Measurements from ENCODE around the gene STAT3. TPM values are rescaled to one million over a fixed set of nuclear protein-coding genes. Genes with fewer than 3 reads are reported as not detected.
"Not testable (repeated sequence)": the region's sequence is repeated elsewhere in the genome, so short reads cannot be mapped to it uniquely, and the experiment has no call there.

The STAT3 gene
- total and polyA plus RNA-seq, 2 donors from 2014 or later: 55.6 to 327 TPM

DNA sequence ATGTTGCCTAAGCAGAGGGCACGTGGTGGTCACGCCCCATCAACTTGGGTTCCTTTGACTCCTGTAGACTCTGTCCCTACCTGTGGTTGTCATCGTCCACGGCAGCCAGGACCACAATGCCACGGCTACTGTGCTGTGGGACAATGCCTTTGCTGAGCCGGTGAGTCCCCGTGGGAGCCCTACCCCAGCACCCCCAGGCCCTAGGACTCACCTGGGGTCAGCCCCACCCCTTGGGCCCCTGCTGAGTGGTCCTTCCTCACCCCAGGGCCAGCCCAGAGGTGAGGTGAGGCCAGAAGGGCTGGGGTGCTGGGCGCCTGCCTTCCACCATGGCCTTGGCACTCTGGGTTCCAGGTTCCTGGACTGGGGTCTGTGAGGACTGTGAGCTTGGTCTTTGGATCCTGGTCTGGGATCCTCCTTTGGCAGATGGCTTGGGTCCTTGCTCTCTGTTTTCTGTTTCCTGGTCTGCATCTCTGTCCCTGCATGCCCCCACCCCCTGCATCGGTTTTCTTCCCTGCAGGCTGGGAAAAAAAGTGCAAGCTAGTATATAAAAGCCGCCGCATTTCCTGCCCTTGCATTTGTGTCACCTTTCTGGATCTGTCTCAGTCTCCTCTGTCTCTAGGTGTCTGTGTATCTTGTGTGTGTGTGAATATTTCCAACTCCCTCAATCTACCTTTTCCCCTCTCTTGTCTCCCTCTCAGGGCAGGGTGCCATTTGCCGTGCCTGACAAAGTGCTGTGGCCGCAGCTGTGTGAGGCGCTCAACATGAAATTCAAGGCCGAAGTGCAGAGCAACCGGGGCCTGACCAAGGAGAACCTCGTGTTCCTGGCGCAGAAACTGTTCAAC, 82.5 kb downstream of the STAT3 start:
- no peaks in the 10 kb centered on the region for H3K27me3 ChIP-seq (ENCODE audit: control insufficient read depth, insufficient read depth, low read length)
- DNase-seq (no peak), FAIRE-seq (no peak)
- intact Hi-C loops (cut with DNase I): no loop called here
- no peak overlapping the region for H3K9ac ChIP-seq (ENCODE audit: low read length in 3 of 3)
- H3K4me1 ChIP-seq (ENCODE audit: control insufficient read depth in 2 of 3, insufficient read depth in 2 of 3, low read depth in 1 of 3, low read length in 3 of 3): peaks cover 2 to 7% (median 4%) of the 10 kb centered on the region in 3 donors
- peaks cover 0 to 33% (median 20%) of the 10 kb centered on the region in 3 donors for H3K36me3 ChIP-seq (ENCODE audit: control insufficient read depth in 2 of 3, insufficient read depth in 3 of 3, low read length in 3 of 3)
- peak overlapping the region in 1 of 2 donors; percentile 61 for H3K27ac ChIP-seq (ENCODE audit: low read depth in 2 of 2, low read length in 2 of 2)
- H3K9me3 ChIP-seq (ENCODE audit: control insufficient read depth in 2 of 3, insufficient read depth in 1 of 3, low read length in 3 of 3): no peaks in the 10 kb centered on the region
- no peak for TF ChIP-seq CTCF (IDR thresholded peaks at IDR 0.05; ENCODE audit: borderline replicate concordance, extremely low read depth, insufficient read depth)
- H3K4me3 ChIP-seq (ENCODE audit: low read length in 3 of 3): no peak overlapping the region

- not testable (repeated sequence) for DNase-seq
These were observed 83.3 kb downstream of the STAT3 start for GRCh38 chr17:42305031-42305330.

DNA sequence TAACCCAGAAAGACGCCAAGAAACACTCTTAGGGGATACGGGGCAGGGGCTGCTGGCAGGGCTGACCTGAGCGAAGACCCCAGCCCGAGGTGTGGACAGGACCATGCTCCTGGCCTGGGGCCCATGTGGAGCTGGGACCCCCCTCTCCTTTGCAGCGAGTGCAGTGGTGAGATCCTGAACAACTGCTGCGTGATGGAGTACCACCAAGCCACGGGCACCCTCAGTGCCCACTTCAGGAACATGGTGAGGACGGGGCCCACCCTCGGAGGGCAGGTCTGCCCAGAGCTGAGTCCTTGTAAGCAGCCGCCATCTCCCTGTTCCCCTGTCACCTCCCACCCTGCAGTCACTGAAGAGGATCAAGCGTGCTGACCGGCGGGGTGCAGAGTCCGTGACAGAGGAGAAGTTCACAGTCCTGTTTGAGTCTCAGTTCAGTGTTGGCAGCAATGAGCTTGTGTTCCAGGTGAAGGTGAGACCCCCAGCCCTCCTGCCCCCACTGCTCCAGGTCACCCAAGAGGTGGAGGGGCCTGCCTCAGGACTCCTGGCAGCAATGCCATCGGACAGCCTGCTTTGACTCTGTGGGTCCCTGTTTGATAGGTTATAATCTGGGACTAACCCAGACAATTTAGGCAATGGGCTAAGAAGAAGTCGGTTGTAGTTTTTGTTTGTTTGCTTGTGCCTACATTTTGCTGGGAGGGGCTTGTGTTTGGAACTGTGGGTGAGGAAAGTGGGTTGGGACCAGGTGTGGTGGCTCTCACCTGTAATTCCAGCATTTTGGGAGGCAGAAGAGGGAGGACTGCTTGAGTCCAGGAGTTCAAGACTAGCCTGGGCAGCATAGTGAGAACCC, 83.8 kb downstream of the STAT3 start:
- no peak for FAIRE-seq
- TF ChIP-seq CTCF (IDR thresholded peaks at IDR 0.05; ENCODE audit: borderline replicate concordance, extremely low read depth, insufficient read depth): no peak
- intact Hi-C loops (cut with DNase I): no loop called here
- H3K9ac ChIP-seq (ENCODE audit: low read length in 3 of 3): no peak overlapping the region
- no peak overlapping the region for H3K4me3 ChIP-seq (ENCODE audit: low read length in 3 of 3)
- no peak overlapping the region for H3K27ac ChIP-seq (ENCODE audit: low read depth in 2 of 2, low read length in 2 of 2)
- peak in 1 of 5 donors; percentile 67 for DNase-seq
- peaks cover 0 to 3% (median 0%) of the 10 kb centered on the region in 3 donors for H3K4me1 ChIP-seq (ENCODE audit: control insufficient read depth in 2 of 3, insufficient read depth in 2 of 3, low read depth in 1 of 3, low read length in 3 of 3)
- H3K27me3 ChIP-seq (ENCODE audit: control insufficient read depth, insufficient read depth, low read length): no peaks in the 10 kb centered on the region
- peaks cover 0 to 30% (median 16%) of the 10 kb centered on the region in 3 donors for H3K36me3 ChIP-seq (ENCODE audit: control insufficient read depth in 2 of 3, insufficient read depth in 3 of 3, low read length in 3 of 3)
- no peaks in the 10 kb centered on the region for H3K9me3 ChIP-seq (ENCODE audit: control insufficient read depth in 2 of 3, insufficient read depth in 1 of 3, low read length in 3 of 3)

More at GRCh38 chr17:42305031-42305330, 83.3 kb downstream of the STAT3 start:
- intact Hi-C loops (cut with DNase I); H3K9me3 ChIP-seq (ENCODE audit: control insufficient read depth in 2 of 3, insufficient read depth in 1 of 3, low read length in 3 of 3); H3K4me1 ChIP-seq (ENCODE audit: control insufficient read depth in 2 of 3, insufficient read depth in 2 of 3, low read depth in 1 of 3, low read length in 3 of 3); H3K4me3 ChIP-seq (ENCODE audit: low read length in 3 of 3); H3K9ac ChIP-seq (ENCODE audit: low read length in 3 of 3); H3K27ac ChIP-seq (ENCODE audit: low read depth in 2 of 2, low read length in 2 of 2); FAIRE-seq; H3K27me3 ChIP-seq (ENCODE audit: control insufficient read depth, insufficient read depth, low read length): not testable (repeated sequence)
- peaks cover 0 to 33% (median 16%) of the 10 kb centered on the region in 3 donors for H3K36me3 ChIP-seq (ENCODE audit: control insufficient read depth in 2 of 3, insufficient read depth in 3 of 3, low read length in 3 of 3)

GRCh38 chr17:42303694-42304093, 84.5 kb downstream of the STAT3 start:
- H3K27ac ChIP-seq (ENCODE audit: low read depth in 2 of 2, low read length in 2 of 2): no peak overlapping the region
- H3K9ac ChIP-seq (ENCODE audit: low read length in 3 of 3): no peak overlapping the region
- H3K4me3 ChIP-seq (ENCODE audit: low read length in 3 of 3): no peak overlapping the region
- TF ChIP-seq CTCF (IDR thresholded peaks at IDR 0.05; ENCODE audit: borderline replicate concordance, extremely low read depth, insufficient read depth): no peak
- no peaks in the 10 kb centered on the region for H3K9me3 ChIP-seq (ENCODE audit: control insufficient read depth in 2 of 3, insufficient read depth in 1 of 3, low read length in 3 of 3)
- DNase-seq: no peak
- intact Hi-C loops (cut with DNase I): no loop called here
- peaks cover 0 to 29% (median 16%) of the 10 kb centered on the region in 3 donors for H3K36me3 ChIP-seq (ENCODE audit: control insufficient read depth in 2 of 3, insufficient read depth in 3 of 3, low read length in 3 of 3)
- FAIRE-seq: no peak
- no peaks in the 10 kb centered on the region for H3K27me3 ChIP-seq (ENCODE audit: control insufficient read depth, insufficient read depth, low read length)
- H3K4me1 ChIP-seq (ENCODE audit: control insufficient read depth in 2 of 3, insufficient read depth in 2 of 3, low read depth in 1 of 3, low read length in 3 of 3): peaks cover 0 to 3% (median 0%) of the 10 kb centered on the region in 3 donors

Measured in kidney (tissue), 14 donors.